ENCODE data around the gene ARHGAP5. TPM values are rescaled to one million over a fixed set of nuclear protein-coding genes. Genes with fewer than 3 reads are reported as not detected.

Gene ARHGAP5
- total RNA-seq, 1 experiment from 2014 or later, result 25.3 TPM

Other genes with a start within 250 kb of the ARHGAP5 start
- gene RNU6-7, start 124.7 kb downstream of the ARHGAP5 start, total RNA-seq (2014; rRNA removed; shearing (Covaris generic)), result not detected in 2 replicates
- not detected in 2 replicates for gene RNU6-8, start 126.0 kb downstream of the ARHGAP5 start, total RNA-seq (2014; rRNA removed; shearing (Covaris generic))

Measured in H4 (cell line).